HepG2 (cell line): ENCODE data around the gene SLX9. TPM values are rescaled to one million over a fixed set of nuclear protein-coding genes. Genes with fewer than 3 reads are reported as not detected.
A peak's percentile ranks its signal among the peaks of the same experiment; 100 is the strongest.

Experiments
- ATAC-seq: fragments of 200-7000 bp; cut with Tn5 transposase; 3 replicates; pipeline ENCODE4 v1.9.1; 2020; ENCODE audit warnings: mild to moderate bottlenecking, moderate library complexity
- BruUV-seq: library from RNA; stranded (reverse); fragments of 400-500 nt; replicated peaks from 2 replicates; lab custom pipeline; 2021; lab: Mats Ljungman, UMichigan
- CTCF ChIA-PET: fragments of 300-600 bp; formaldehyde crosslinking; extraction: SDS; loops from one replicate; lab custom pipeline; 2021; ENCODE audit warnings: low total read pairs, inconsistent platforms, low intra/inter-chr PET ratio; lab: Yijun Ruan, JAX
- POLR2A ChIA-PET: fragments of 350-600 bp; sonication (Branson Sonifier 250); formaldehyde crosslinking; loops from one replicate; lab custom pipeline; 2020; ENCODE audit warnings: antibody characterized with exemption, inconsistent platforms; lab: Yijun Ruan, JAX
- DNase-seq: peaks from one replicate; pipeline ENCODE4 v3.0.0-alpha.2; 2015; ENCODE audit warnings: low spot score
- FAIRE-seq: peaks from 3 replicates; lab custom pipeline; 2011; peaks lifted over from hg19 to GRCh38; lab: Jason Lieb, UNC
- H2AFZ ChIP-seq: one replicate; pipeline ENCODE4 v1.6.1; 2011; ENCODE audit warnings: low read length, inconsistent platforms
- H3K27ac ChIP-seq: fragments of 300-600 bp; 3 replicates; pipeline ENCODE4 v1.8.0; 2011; ENCODE audit warnings: mixed run types, mild to moderate bottlenecking, mixed read lengths, low read length, inconsistent platforms; ENCODE audit not compliant: insufficient read depth; ENCODE audit errors: extremely low read length
- H3K27me3 ChIP-seq, 2 experiments: fragments of 200-600 bp in 1 of 2; 2 replicates in 1 of 2; 3 replicates in 1 of 2; pipeline versions ENCODE4 v1.6.0 to v1.8.0; 2011; ENCODE audit warnings: low read length in 2 of 2, mild to moderate bottlenecking in 2 of 2, moderate library complexity in 2 of 2, inconsistent platforms in 1 of 2; ENCODE audit not compliant: insufficient read depth in 2 of 2, control insufficient read depth in 1 of 2
- H3K36me3 ChIP-seq, 2 experiments: fragments of 200-600 bp in 1 of 2; replicated peaks in 1 of 2; 2 replicates in 1 of 2; 3 replicates in 1 of 2; pipeline versions ENCODE4 v1.5.1 to v1.8.0; 2011; ENCODE audit warnings: low read length in 2 of 2, inconsistent platforms in 1 of 2; ENCODE audit not compliant: insufficient read depth in 2 of 2, control insufficient read depth in 1 of 2
- H3K4me1 ChIP-seq: 2 replicates; pipeline ENCODE4 v1.5.1; 2012; ENCODE audit warnings: low read length, inconsistent platforms; ENCODE audit not compliant: insufficient read depth
- H3K4me2 ChIP-seq: 2 replicates; pipeline ENCODE4 v1.6.0; 2011; ENCODE audit warnings: low read depth, low read length, inconsistent platforms
- H3K4me3 ChIP-seq, 3 experiments: fragments of 200-600 bp in 1 of 3; sonication (generic), shearing (Covaris generic) in 1 of 3; replicated peaks in 1 of 3; 2 replicates each; pipeline ENCODE4 v1.5.1; 2011 to 2016; ENCODE audit warnings: low read length in 3 of 3, inconsistent platforms in 2 of 3, low read depth in 2 of 3, mild to moderate bottlenecking in 2 of 3, control low read depth in 1 of 3, mixed read lengths in 1 of 3; ENCODE audit not compliant: insufficient read depth in 1 of 3
- H3K79me2 ChIP-seq: one replicate; pipeline ENCODE4 v1.6.1; 2011; ENCODE audit warnings: low read length, inconsistent platforms; ENCODE audit not compliant: insufficient read depth
- H3K9ac ChIP-seq: 2 replicates; pipeline ENCODE4 v1.6.0; 2011; ENCODE audit warnings: mild to moderate bottlenecking, low read depth, low read length, inconsistent platforms; ENCODE audit not compliant: insufficient read depth
- H3K9me3 ChIP-seq: 2 replicates; pipeline ENCODE4 v1.5.1; 2012; ENCODE audit warnings: mild to moderate bottlenecking, low read length
- H4K20me1 ChIP-seq: 2 replicates; pipeline ENCODE4 v1.6.0; 2011; ENCODE audit warnings: inconsistent platforms, mild to moderate bottlenecking, low read length, moderate library complexity; ENCODE audit not compliant: insufficient read depth
- HMG20A ChIP-seq: IDR thresholded peaks from 2 replicates; pipeline ENCODE4 v1.6.1; 2016; ENCODE audit warnings: borderline replicate concordance
- IRX3 ChIP-seq: sonication (generic); formaldehyde crosslinking; IDR thresholded peaks from 2 replicates; pipeline ENCODE4 v1.8.1; 2023; ENCODE audit warnings: mild to moderate bottlenecking, low read depth, missing genetic modification reagents, borderline replicate concordance
- PAF1 ChIP-seq: IDR thresholded peaks from 2 replicates; pipeline ENCODE4 v1.6.1; 2016; ENCODE audit warnings: missing genetic modification reagents, missing compliant biosample characterization
- PLRG1 ChIP-seq: fragments of 450-650 bp; conservative IDR thresholded peaks from 2 replicates; pipeline ENCODE4 v1.6.1; 2016
- ZNF121 ChIP-seq: sonication (generic); formaldehyde crosslinking; IDR thresholded peaks from 2 replicates; pipeline ENCODE4 v1.5.0; 2020; ENCODE audit warnings: mild to moderate bottlenecking, missing genetic modification reagents
- ZNF333 ChIP-seq: sonication (generic); formaldehyde crosslinking; IDR thresholded peaks from 2 replicates; pipeline ENCODE4 v1.4.0; 2020; ENCODE audit warnings: mild to moderate bottlenecking, missing genetic modification reagents, borderline replicate concordance
- ZNF335 ChIP-seq: sonication (generic); formaldehyde crosslinking; IDR thresholded peaks from 2 replicates; pipeline ENCODE4 v1.4.0; 2020; ENCODE audit warnings: missing genetic modification reagents
- ZNF614 ChIP-seq: IDR thresholded peaks from 2 replicates; pipeline ENCODE4 v1.6.1; 2018; ENCODE audit warnings: missing biosample characterization, missing genetic modification reagents, inconsistent platforms, borderline replicate concordance
- ZNF75D ChIP-seq: sonication (generic); formaldehyde crosslinking; IDR thresholded peaks from 2 replicates; pipeline ENCODE4 v1.8.1; 2023; ENCODE audit warnings: missing genetic modification reagents, mild to moderate bottlenecking, borderline replicate concordance
- WGBS: methylation state at CpG from one replicate; pipeline ENCODE4 v1.1.6; 2017; ENCODE audit warnings: low lambda C conversion rate; 5-methylcytosine and 5-hydroxymethylcytosine counted together
- in situ Hi-C: cut with HindIII; loops from 2 replicates; pipeline ENCODE4 v1.10.0; 2017; ENCODE audit warnings: low pct_unique_long_range_greater_than_20kb; ENCODE audit not compliant: extremely low pct_ligation_motif_present
- intact Hi-C: fragments of 100-400 bp; cut with micrococcal nuclease; formaldehyde crosslinking; loops from one replicate; pipeline ENCODE4 v1.10.0; 2022; ENCODE audit not compliant: unreplicated experiment
- polyA plus RNA-seq, 8 experiments: library from polyadenylated mRNA; depleted of rRNA in 3 of 8; stranded (reverse) in 7 of 8; unstranded in 1 of 8; fragments of >200 nt; fragmentation: Illumina TruSeq in 4 of 8; extraction: Trizol in 4 of 8; gene quantifications; 2 replicates each; pipeline versions ENCODE4 v1.2.1 to v1.2.3, GENCODE V29; 2011 to 2016; ENCODE audit warnings: low read depth in 4 of 8, missing spikeins in 1 of 8, mixed read lengths in 1 of 8; ENCODE audit not compliant: insufficient read depth in 1 of 8
- total RNA-seq, 5 experiments: library from RNA; depleted of rRNA; stranded (reverse); fragments of >200 nt; fragmentation: Illumina TruSeq; extraction: Trizol; gene quantifications; 2 replicates each; pipeline ENCODE4 v1.2.3, GENCODE V29; 2016; ENCODE audit warnings: low read depth in 1 of 5
- TF ChIP-seq, protein P1 (sequence below): sonication (generic); formaldehyde crosslinking; IDR thresholded peaks from 2 replicates; pipeline ENCODE4 v1.4.0; 2020; ENCODE audit warnings: missing genetic modification reagents
- TF ChIP-seq, protein P2 (sequence below): sonication (generic); formaldehyde crosslinking; IDR thresholded peaks from 2 replicates; pipeline ENCODE4 v1.4.0; 2020; ENCODE audit warnings: mild to moderate bottlenecking, missing genetic modification reagents, borderline replicate concordance
- TF ChIP-seq, protein P3 (sequence below): sonication (generic); formaldehyde crosslinking; IDR thresholded peaks from 2 replicates; pipeline ENCODE4 v1.5.1; 2020; ENCODE audit warnings: missing genetic modification reagents, mild to moderate bottlenecking, borderline replicate concordance

Gene SLX9
- total and polyA plus RNA-seq, 2 of the 13 experiments (the other 11 are each of a cell fraction or from before 2014, with no cell fraction given): 21.0 to 47.1 TPM

DNA sequence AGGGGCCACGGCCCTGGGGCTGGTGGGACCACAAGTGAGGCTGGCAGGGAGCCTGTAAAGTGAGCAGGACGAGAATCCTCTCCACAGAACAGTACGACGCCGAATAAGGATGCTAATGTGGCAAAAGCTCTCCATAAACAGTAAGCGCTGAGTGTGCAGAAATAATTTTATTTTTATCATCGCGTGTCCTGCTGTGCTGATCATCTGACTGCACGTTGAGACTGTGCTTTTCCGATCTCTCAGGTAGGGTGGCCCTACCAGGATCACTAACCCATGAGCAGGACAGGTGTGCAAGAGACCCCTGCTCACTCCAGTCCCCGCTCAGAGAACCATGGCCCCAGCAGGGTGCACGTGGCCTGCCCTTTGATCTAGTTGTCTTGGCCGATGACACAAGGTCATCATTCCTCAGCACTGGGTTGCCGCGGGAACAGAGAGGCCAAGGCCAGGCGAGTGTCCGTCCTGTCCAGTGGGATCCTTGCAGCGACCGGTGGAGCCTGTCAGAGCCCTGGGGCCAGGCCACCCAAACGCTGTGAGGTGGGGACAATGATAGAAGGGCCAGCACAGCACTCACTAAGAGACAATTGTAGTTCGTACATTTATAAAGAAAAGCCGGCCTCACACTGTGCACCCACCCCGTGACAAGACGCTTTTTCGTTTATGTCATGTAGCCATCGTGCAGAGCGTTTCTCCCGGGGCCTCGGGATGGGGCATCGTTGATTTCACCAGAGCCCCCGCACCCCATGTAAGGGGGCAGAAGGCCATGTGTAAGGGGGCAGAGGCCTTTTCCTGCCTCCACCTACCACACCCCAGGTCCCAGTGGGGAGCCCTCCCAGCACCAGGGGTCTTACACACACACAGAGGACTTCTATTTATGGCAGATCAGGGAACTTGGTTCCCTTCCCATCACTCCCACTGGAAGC is 81.9 kb downstream of the SLX9 start:
- 83% methylated on average over 17 of the region's 31 CpGs for WGBS
- intact Hi-C loops: no loop called here
- no peak overlapping the region for H3K9ac ChIP-seq
- BruUV-seq: no TSS peak
- H3K36me3 ChIP-seq: no peaks in the 10 kb centered on the region
- no peaks in the 10 kb centered on the region for H4K20me1 ChIP-seq
- FAIRE-seq (no peak), DNase-seq (peak; percentile 53), ATAC-seq (peak; percentile 67)
- H3K27me3 ChIP-seq: peaks cover 0 to 4% of the 10 kb centered on the region in 2 experiments; a peak in 1 of 5 replicates
- H3K4me2 ChIP-seq: peak overlapping the region; percentile 9; the same call in 1 of the 2 replicates
- no peak overlapping the region for H3K4me3 ChIP-seq
- no peak overlapping the region for H2AFZ ChIP-seq
- ChIA-PET POLR2A (interaction anchor here (0.7 to 1.4 kb wide), 4 partner anchors 9 to 37 kb away, joined by 3 to 9 read pairs (median 3); no protein-coding TSS in a partner anchor), CTCF (no interaction called here)
- H3K27ac ChIP-seq: peak overlapping the region; percentile 5
- H3K9me3 ChIP-seq: no peaks in the 10 kb centered on the region
- peaks cover 42% of the 10 kb centered on the region for H3K4me1 ChIP-seq
- in situ Hi-C loops: no loop called here
- no peaks in the 10 kb centered on the region for H3K79me2 ChIP-seq
- 0 out of 2 replicates have a peak, but pooled peaks have one; percentile 41 for TF ChIP-seq ZNF335 (CRISPR knock-in tag)
- no peak for TF ChIP-seq ZNF75D
- no peak for TF ChIP-seq PAF1 (CRISPR knock-in tag)
- TF ChIP-seq IRX3 (CRISPR knock-in tag): no peak
- peak; percentile 71; the same call in 1 of the 2 replicates for TF ChIP-seq ZNF614 (CRISPR knock-in tag)
- TF ChIP-seq, protein P1, sequence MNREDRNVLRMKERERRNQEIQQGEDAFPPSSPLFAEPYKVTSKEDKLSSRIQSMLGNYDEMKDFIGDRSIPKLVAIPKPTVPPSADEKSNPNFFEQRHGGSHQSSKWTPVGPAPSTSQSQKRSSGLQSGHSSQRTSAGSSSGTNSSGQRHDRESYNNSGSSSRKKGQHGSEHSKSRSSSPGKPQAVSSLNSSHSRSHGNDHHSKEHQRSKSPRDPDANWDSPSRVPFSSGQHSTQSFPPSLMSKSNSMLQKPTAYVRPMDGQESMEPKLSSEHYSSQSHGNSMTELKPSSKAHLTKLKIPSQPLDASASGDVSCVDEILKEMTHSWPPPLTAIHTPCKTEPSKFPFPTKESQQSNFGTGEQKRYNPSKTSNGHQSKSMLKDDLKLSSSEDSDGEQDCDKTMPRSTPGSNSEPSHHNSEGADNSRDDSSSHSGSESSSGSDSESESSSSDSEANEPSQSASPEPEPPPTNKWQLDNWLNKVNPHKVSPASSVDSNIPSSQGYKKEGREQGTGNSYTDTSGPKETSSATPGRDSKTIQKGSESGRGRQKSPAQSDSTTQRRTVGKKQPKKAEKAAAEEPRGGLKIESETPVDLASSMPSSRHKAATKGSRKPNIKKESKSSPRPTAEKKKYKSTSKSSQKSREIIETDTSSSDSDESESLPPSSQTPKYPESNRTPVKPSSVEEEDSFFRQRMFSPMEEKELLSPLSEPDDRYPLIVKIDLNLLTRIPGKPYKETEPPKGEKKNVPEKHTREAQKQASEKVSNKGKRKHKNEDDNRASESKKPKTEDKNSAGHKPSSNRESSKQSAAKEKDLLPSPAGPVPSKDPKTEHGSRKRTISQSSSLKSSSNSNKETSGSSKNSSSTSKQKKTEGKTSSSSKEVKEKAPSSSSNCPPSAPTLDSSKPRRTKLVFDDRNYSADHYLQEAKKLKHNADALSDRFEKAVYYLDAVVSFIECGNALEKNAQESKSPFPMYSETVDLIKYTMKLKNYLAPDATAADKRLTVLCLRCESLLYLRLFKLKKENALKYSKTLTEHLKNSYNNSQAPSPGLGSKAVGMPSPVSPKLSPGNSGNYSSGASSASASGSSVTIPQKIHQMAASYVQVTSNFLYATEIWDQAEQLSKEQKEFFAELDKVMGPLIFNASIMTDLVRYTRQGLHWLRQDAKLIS (CRISPR knock-in tag): no peak
- TF ChIP-seq, protein P2, sequence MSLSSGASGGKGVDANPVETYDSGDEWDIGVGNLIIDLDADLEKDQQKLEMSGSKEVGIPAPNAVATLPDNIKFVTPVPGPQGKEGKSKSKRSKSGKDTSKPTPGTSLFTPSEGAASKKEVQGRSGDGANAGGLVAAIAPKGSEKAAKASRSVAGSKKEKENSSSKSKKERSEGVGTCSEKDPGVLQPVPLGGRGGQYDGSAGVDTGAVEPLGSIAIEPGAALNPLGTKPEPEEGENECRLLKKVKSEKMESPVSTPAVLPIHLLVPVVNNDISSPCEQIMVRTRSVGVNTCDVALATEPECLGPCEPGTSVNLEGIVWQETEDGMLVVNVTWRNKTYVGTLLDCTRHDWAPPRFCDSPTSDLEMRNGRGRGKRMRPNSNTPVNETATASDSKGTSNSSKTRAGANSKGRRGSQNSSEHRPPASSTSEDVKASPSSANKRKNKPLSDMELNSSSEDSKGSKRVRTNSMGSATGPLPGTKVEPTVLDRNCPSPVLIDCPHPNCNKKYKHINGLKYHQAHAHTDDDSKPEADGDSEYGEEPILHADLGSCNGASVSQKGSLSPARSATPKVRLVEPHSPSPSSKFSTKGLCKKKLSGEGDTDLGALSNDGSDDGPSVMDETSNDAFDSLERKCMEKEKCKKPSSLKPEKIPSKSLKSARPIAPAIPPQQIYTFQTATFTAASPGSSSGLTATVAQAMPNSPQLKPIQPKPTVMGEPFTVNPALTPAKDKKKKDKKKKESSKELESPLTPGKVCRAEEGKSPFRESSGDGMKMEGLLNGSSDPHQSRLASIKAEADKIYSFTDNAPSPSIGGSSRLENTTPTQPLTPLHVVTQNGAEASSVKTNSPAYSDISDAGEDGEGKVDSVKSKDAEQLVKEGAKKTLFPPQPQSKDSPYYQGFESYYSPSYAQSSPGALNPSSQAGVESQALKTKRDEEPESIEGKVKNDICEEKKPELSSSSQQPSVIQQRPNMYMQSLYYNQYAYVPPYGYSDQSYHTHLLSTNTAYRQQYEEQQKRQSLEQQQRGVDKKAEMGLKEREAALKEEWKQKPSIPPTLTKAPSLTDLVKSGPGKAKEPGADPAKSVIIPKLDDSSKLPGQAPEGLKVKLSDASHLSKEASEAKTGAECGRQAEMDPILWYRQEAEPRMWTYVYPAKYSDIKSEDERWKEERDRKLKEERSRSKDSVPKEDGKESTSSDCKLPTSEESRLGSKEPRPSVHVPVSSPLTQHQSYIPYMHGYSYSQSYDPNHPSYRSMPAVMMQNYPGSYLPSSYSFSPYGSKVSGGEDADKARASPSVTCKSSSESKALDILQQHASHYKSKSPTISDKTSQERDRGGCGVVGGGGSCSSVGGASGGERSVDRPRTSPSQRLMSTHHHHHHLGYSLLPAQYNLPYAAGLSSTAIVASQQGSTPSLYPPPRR: peak; percentile 57; the same call in 1 of the 2 replicates
- TF ChIP-seq, protein P3, sequence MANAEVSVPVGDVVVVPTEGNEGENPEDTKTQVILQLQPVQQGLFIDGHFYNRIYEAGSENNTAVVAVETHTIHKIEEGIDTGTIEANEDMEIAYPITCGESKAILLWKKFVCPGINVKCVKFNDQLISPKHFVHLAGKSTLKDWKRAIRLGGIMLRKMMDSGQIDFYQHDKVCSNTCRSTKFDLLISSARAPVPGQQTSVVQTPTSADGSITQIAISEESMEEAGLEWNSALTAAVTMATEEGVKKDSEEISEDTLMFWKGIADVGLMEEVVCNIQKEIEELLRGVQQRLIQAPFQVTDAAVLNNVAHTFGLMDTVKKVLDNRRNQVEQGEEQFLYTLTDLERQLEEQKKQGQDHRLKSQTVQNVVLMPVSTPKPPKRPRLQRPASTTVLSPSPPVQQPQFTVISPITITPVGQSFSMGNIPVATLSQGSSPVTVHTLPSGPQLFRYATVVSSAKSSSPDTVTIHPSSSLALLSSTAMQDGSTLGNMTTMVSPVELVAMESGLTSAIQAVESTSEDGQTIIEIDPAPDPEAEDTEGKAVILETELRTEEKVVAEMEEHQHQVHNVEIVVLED: no peak
- no peak; the same call in 1 of the 2 replicates for TF ChIP-seq HMG20A (CRISPR knock-in tag)
- TF ChIP-seq ZNF333 (CRISPR knock-in tag): no peak
- TF ChIP-seq ZNF121 (CRISPR knock-in tag): peak; percentile 71; the same call in 1 of the 2 replicates
- no peak for TF ChIP-seq PLRG1
